Body of pancreas (tissue), 4 donors: ENCODE measurements around the gene FN3K. TPM values are rescaled to one million over a fixed set of nuclear protein-coding genes. Genes with fewer than 3 reads are reported as not detected.
A peak's percentile ranks its signal among the peaks of the same experiment; 100 is the strongest.

Source experiments
- ATAC-seq: fragments of 150-250 bp; one replicate; pipeline ENCODE4 v1.9.1; 2016
- DNase-seq, 4 donors: peaks; one replicate each; pipeline ENCODE4 v3.0.0-alpha.2; 2019
- H3K27ac ChIP-seq, 4 donors: fragments of 200-600 bp; sonication (generic); 1 replicate in 3 of 4; 2 replicates in 1 of 4; pipeline versions ENCODE4 v1.5.1 to v1.6.1; 2016 to 2019; ENCODE audit warnings: mild to moderate bottlenecking in 1 of 4, mixed read lengths in 1 of 4, moderate library complexity in 1 of 4
- H3K27me3 ChIP-seq, 2 donors: fragments of 200-600 bp; sonication (generic); one replicate each; pipeline ENCODE4 v1.6.0; 2016; ENCODE audit warnings: mild to moderate bottlenecking in 1 of 2
- H3K36me3 ChIP-seq, 2 donors: fragments of 200-600 bp; sonication (generic); replicated peaks in 1 of 2; 2 replicates each; pipeline ENCODE4 v1.5.1; 2016; ENCODE audit warnings: low read depth in 2 of 2; ENCODE audit not compliant: insufficient read depth in 1 of 2
- H3K4me1 ChIP-seq: fragments of 200-600 bp; sonication (generic); one replicate; pipeline ENCODE4 v1.6.0; 2016
- H3K4me3 ChIP-seq, 2 donors: fragments of 200-600 bp; sonication (generic); 1 replicate in 1 of 2; 2 replicates in 1 of 2; pipeline ENCODE4 v1.5.1; 2016 to 2019
- H3K9me3 ChIP-seq, 3 donors: fragments of 200-600 bp; sonication (generic); 1 replicate in 2 of 3; 2 replicates in 1 of 3; pipeline ENCODE4 v1.5.1; 2016
- CTCF ChIP-seq, 7 experiments: fragments of 450-650 bp in 4 of 7; fragments of 200-600 bp in 3 of 7; sonication (generic) in 3 of 7; IDR thresholded peaks; one replicate each; pipeline ENCODE4 v1.5.1; 2016 to 2019; ENCODE audit warnings: antibody characterized with exemption in 7 of 7
- POLR2A ChIP-seq, 3 donors: fragments of 450-650 bp; IDR thresholded peaks; one replicate each; pipeline ENCODE4 v1.6.1; 2016; ENCODE audit warnings: antibody characterized with exemption in 3 of 3, mild to moderate bottlenecking in 2 of 3
- WGBS, 2 donors: methylation state at CpG; one replicate each; pipeline ENCODE4 v1.1.5; 2017; 5-methylcytosine and 5-hydroxymethylcytosine counted together
- intact Hi-C: fragments of 100-400 bp; cut with DNase I; formaldehyde crosslinking; loops from one replicate; pipeline ENCODE4 v1.15.1; 2023
- total RNA-seq, 2 donors: library from RNA; depleted of rRNA; stranded (reverse); fragments of >200 nt; gene quantifications; one replicate each; pipeline ENCODE4 v1.1.0, GENCODE V29; 2016

FN3K gene
- total RNA-seq, 2 donors from 2014 or later: 15.2 to 29.1 TPM

GRCh38 chr17:82693168-82693867 lies 42.1 kb upstream of the FN3K start:
- DNase-seq (no peak), ATAC-seq (no peak)
- no peak for TF ChIP-seq CTCF (IDR thresholded peaks at IDR 0.05)
- no peak for TF ChIP-seq POLR2A (IDR thresholded peaks at IDR 0.05)
- Histone ChIP-seq H3K9me3 (no peaks in the 10 kb centered on the region), H3K4me1 (peaks cover 28% of the 10 kb centered on the region), H3K36me3 (no peaks in the 10 kb centered on the region), H3K4me3 (no peak overlapping the region), H3K27me3 (no peaks in the 10 kb centered on the region), H3K27ac (no peak overlapping the region)
- 92 to 93% methylated on average over 22 of the region's 22 CpGs for WGBS, 2 donors
- intact Hi-C loops: no loop called here

GRCh38 chr17:82694647-82695046 lies 40.8 kb upstream of the FN3K start:
- 62 to 81% methylated on average over 2 of the region's 2 CpGs for WGBS, 2 donors
- Histone ChIP-seq H3K27ac (no peak overlapping the region), H3K27me3 (no peaks in the 10 kb centered on the region), H3K9me3 (no peaks in the 10 kb centered on the region), H3K4me3 (no peak overlapping the region), H3K36me3 (no peaks in the 10 kb centered on the region), H3K4me1 (peaks cover 35% of the 10 kb centered on the region)
- TF ChIP-seq CTCF (IDR thresholded peaks at IDR 0.05): no peak
- TF ChIP-seq POLR2A (IDR thresholded peaks at IDR 0.05): no peak
- ATAC-seq (no peak), DNase-seq (no peak)
- intact Hi-C loops: no loop called here

- Histone ChIP-seq H3K4me3 (no peak overlapping the region), H3K36me3 (no peaks in the 10 kb centered on the region), H3K4me1 (peaks cover 35% of the 10 kb centered on the region), H3K9me3 (no peaks in the 10 kb centered on the region), H3K27ac (no peak overlapping the region), H3K27me3 (no peaks in the 10 kb centered on the region)
- DNase-seq: no peak
- TF ChIP-seq POLR2A (IDR thresholded peaks at IDR 0.05) (no peak), CTCF (IDR thresholded peaks at IDR 0.05) (no peak)
- ATAC-seq: no peak
- 95 to 97% methylated on average over 14 to 16 of the region's 17 CpGs for WGBS, 2 donors
- intact Hi-C loops: no loop called here
Measured at GRCh38 chr17:82696259-82696658, 39.2 kb upstream of the FN3K start.

GRCh38 chr17:82696916-82697807 lies 38.3 kb upstream of the FN3K start:
- Histone ChIP-seq H3K36me3 (no peaks in the 10 kb centered on the region), H3K9me3 (no peaks in the 10 kb centered on the region), H3K27me3 (no peaks in the 10 kb centered on the region), H3K4me3 (peak overlapping the region; percentile 33 to 68), H3K27ac (no peak overlapping the region), H3K4me1 (peaks cover 35% of the 10 kb centered on the region)
- WGBS, 2 donors: 43 to 50% methylated on average over 16 to 48 of the region's 48 CpGs
- intact Hi-C loops: no loop called here
- no peak for DNase-seq
- TF ChIP-seq CTCF (IDR thresholded peaks at IDR 0.05) (no peak), POLR2A (IDR thresholded peaks at IDR 0.05) (no peak)
- no peak for ATAC-seq
